Measurements from ENCODE around the gene UNC5A. TPM values are rescaled to one million over a fixed set of nuclear protein-coding genes. Genes with fewer than 3 reads are reported as not detected.

UNC5A gene
- total and polyA plus RNA-seq, 4 donors = not detected

- ATAC-seq (ENCODE audit: low FRiP score) = no peak
- no peak overlapping the region for H3K27ac ChIP-seq (ENCODE audit: low read depth in 1 of 2, low read length in 2 of 2)
- no peak overlapping the region for H3K4me3 ChIP-seq (ENCODE audit: low read length in 2 of 2)
- H3K4me1 ChIP-seq (ENCODE audit: control insufficient read depth in 1 of 2, insufficient read depth in 2 of 2, low read length in 2 of 2) = no peaks in the 10 kb centered on the region
- 41 to 45% methylated on average over 20 of the region's 20 CpGs for WGBS, 2 donors
- intact Hi-C loops (cut with DNase I) = no loop called here
- H3K36me3 ChIP-seq (ENCODE audit: control insufficient read depth in 1 of 2, insufficient read depth in 2 of 2, low read length in 1 of 2) = no peaks in the 10 kb centered on the region
- no peaks in the 10 kb centered on the region for H3K27me3 ChIP-seq (ENCODE audit: control insufficient read depth in 1 of 2, insufficient read depth in 2 of 2, low read length in 1 of 2)
- no peak for DNase-seq
- no peaks in the 10 kb centered on the region for H3K9me3 ChIP-seq (ENCODE audit: control insufficient read depth, low read length)
These were observed 21.2 kb upstream of the UNC5A start for GRCh38 chr5:176788941-176789872.

- DNase-seq (no peak), ATAC-seq (ENCODE audit: low FRiP score) (no peak)
- Histone ChIP-seq H3K27ac (ENCODE audit: low read depth in 1 of 2, low read length in 2 of 2) (no peak overlapping the region), H3K4me1 (ENCODE audit: control insufficient read depth in 1 of 2, insufficient read depth in 2 of 2, low read length in 2 of 2) (no peaks in the 10 kb centered on the region), H3K36me3 (ENCODE audit: control insufficient read depth in 1 of 2, insufficient read depth in 2 of 2, low read length in 1 of 2) (no peaks in the 10 kb centered on the region), H3K9me3 (ENCODE audit: control insufficient read depth, low read length) (no peaks in the 10 kb centered on the region), H3K27me3 (ENCODE audit: control insufficient read depth in 1 of 2, insufficient read depth in 2 of 2, low read length in 1 of 2) (no peaks in the 10 kb centered on the region), H3K4me3 (ENCODE audit: low read length in 2 of 2) (no peak overlapping the region)
- 49 to 54% methylated on average over 15 of the region's 15 CpGs for WGBS, 2 donors
- intact Hi-C loops (cut with DNase I) = no loop called here
These were observed 20.3 kb upstream of the UNC5A start for GRCh38 chr5:176789873-176790615.

GRCh38 chr5:176790941-176791340 is 19.4 kb upstream of the UNC5A start:
- ATAC-seq (ENCODE audit: low FRiP score) = no peak
- no peak overlapping the region for H3K27ac ChIP-seq (ENCODE audit: low read depth in 1 of 2, low read length in 2 of 2)
- H3K4me1 ChIP-seq (ENCODE audit: control insufficient read depth in 1 of 2, insufficient read depth in 2 of 2, low read length in 2 of 2) = no peaks in the 10 kb centered on the region
- intact Hi-C loops (cut with DNase I) = no loop called here
- DNase-seq = no peak
- H3K4me3 ChIP-seq (ENCODE audit: low read length in 2 of 2) = no peak overlapping the region
- no peaks in the 10 kb centered on the region for H3K36me3 ChIP-seq (ENCODE audit: control insufficient read depth in 1 of 2, insufficient read depth in 2 of 2, low read length in 1 of 2)
- H3K9me3 ChIP-seq (ENCODE audit: control insufficient read depth, low read length) = no peaks in the 10 kb centered on the region
- H3K27me3 ChIP-seq (ENCODE audit: control insufficient read depth in 1 of 2, insufficient read depth in 2 of 2, low read length in 1 of 2) = no peaks in the 10 kb centered on the region
- WGBS, 2 donors = 58 to 60% methylated on average over 5 of the region's 5 CpGs

- no peaks in the 10 kb centered on the region for H3K9me3 ChIP-seq (ENCODE audit: control insufficient read depth, low read length)
- intact Hi-C loops (cut with DNase I) = no loop called here
- H3K4me3 ChIP-seq (ENCODE audit: low read length in 2 of 2) = no peak overlapping the region
- H3K4me1 ChIP-seq (ENCODE audit: control insufficient read depth in 1 of 2, insufficient read depth in 2 of 2, low read length in 2 of 2) = no peaks in the 10 kb centered on the region
- H3K36me3 ChIP-seq (ENCODE audit: control insufficient read depth in 1 of 2, insufficient read depth in 2 of 2, low read length in 1 of 2) = no peaks in the 10 kb centered on the region
- ATAC-seq (ENCODE audit: low FRiP score) (no peak), DNase-seq (no peak)
- 60 to 63% methylated on average over 18 of the region's 18 CpGs for WGBS, 2 donors
- no peaks in the 10 kb centered on the region for H3K27me3 ChIP-seq (ENCODE audit: control insufficient read depth in 1 of 2, insufficient read depth in 2 of 2, low read length in 1 of 2)
- H3K27ac ChIP-seq (ENCODE audit: low read depth in 1 of 2, low read length in 2 of 2) = no peak overlapping the region
These were observed 17.6 kb upstream of the UNC5A start for GRCh38 chr5:176792655-176793342.

GRCh38 chr5:176793343-176793699 is 17.0 kb upstream of the UNC5A start:
- 25 to 27% methylated on average over 9 of the region's 9 CpGs for WGBS, 2 donors
- Histone ChIP-seq H3K9me3 (ENCODE audit: control insufficient read depth, low read length) (no peaks in the 10 kb centered on the region), H3K4me3 (ENCODE audit: low read length in 2 of 2) (no peak overlapping the region), H3K27me3 (ENCODE audit: control insufficient read depth in 1 of 2, insufficient read depth in 2 of 2, low read length in 1 of 2) (no peaks in the 10 kb centered on the region), H3K36me3 (ENCODE audit: control insufficient read depth in 1 of 2, insufficient read depth in 2 of 2, low read length in 1 of 2) (no peaks in the 10 kb centered on the region), H3K27ac (ENCODE audit: low read depth in 1 of 2, low read length in 2 of 2) (no peak overlapping the region), H3K4me1 (ENCODE audit: control insufficient read depth in 1 of 2, insufficient read depth in 2 of 2, low read length in 2 of 2) (no peaks in the 10 kb centered on the region)
- DNase-seq (no peak), ATAC-seq (ENCODE audit: low FRiP score) (no peak)
- intact Hi-C loops (cut with DNase I) = no loop called here

- no peak overlapping the region for H3K4me3 ChIP-seq (ENCODE audit: low read length in 2 of 2)
- H3K27ac ChIP-seq (ENCODE audit: low read depth in 1 of 2, low read length in 2 of 2) = no peak overlapping the region
- no peaks in the 10 kb centered on the region for H3K27me3 ChIP-seq (ENCODE audit: control insufficient read depth in 1 of 2, insufficient read depth in 2 of 2, low read length in 1 of 2)
- H3K9me3 ChIP-seq (ENCODE audit: control insufficient read depth, low read length) = no peaks in the 10 kb centered on the region
- H3K4me1 ChIP-seq (ENCODE audit: control insufficient read depth in 1 of 2, insufficient read depth in 2 of 2, low read length in 2 of 2) = no peaks in the 10 kb centered on the region
- WGBS, 2 donors = 49 to 51% methylated on average over 8 of the region's 8 CpGs
- ATAC-seq (ENCODE audit: low FRiP score) (no peak), DNase-seq (no peak)
- intact Hi-C loops (cut with DNase I) = no loop called here
- H3K36me3 ChIP-seq (ENCODE audit: control insufficient read depth in 1 of 2, insufficient read depth in 2 of 2, low read length in 1 of 2) = no peaks in the 10 kb centered on the region
These were observed 16.6 kb upstream of the UNC5A start for GRCh38 chr5:176793736-176794135.

GRCh38 chr5:176794509-176794908 is 15.8 kb upstream of the UNC5A start:
- H3K27ac ChIP-seq (ENCODE audit: low read depth in 1 of 2, low read length in 2 of 2) = no peak overlapping the region
- H3K9me3 ChIP-seq (ENCODE audit: control insufficient read depth, low read length) = no peaks in the 10 kb centered on the region
- no peak for DNase-seq
- no peaks in the 10 kb centered on the region for H3K36me3 ChIP-seq (ENCODE audit: control insufficient read depth in 1 of 2, insufficient read depth in 2 of 2, low read length in 1 of 2)
- no peaks in the 10 kb centered on the region for H3K27me3 ChIP-seq (ENCODE audit: control insufficient read depth in 1 of 2, insufficient read depth in 2 of 2, low read length in 1 of 2)
- H3K4me3 ChIP-seq (ENCODE audit: low read length in 2 of 2) = no peak overlapping the region
- no peak for ATAC-seq (ENCODE audit: low FRiP score)
- intact Hi-C loops (cut with DNase I) = no loop called here
- H3K4me1 ChIP-seq (ENCODE audit: control insufficient read depth in 1 of 2, insufficient read depth in 2 of 2, low read length in 2 of 2) = no peaks in the 10 kb centered on the region
- whole genome bisulfite sequencing, 2 donors = 85 to 89% methylated on average over 6 of the region's 6 CpGs

GRCh38 chr5:176796411-176796810 is 13.9 kb upstream of the UNC5A start:
- H3K36me3 ChIP-seq (ENCODE audit: control insufficient read depth in 1 of 2, insufficient read depth in 2 of 2, low read length in 1 of 2) = no peaks in the 10 kb centered on the region
- H3K4me3 ChIP-seq (ENCODE audit: low read length in 2 of 2) = no peak overlapping the region
- H3K4me1 ChIP-seq (ENCODE audit: control insufficient read depth in 1 of 2, insufficient read depth in 2 of 2, low read length in 2 of 2) = no peaks in the 10 kb centered on the region
- H3K9me3 ChIP-seq (ENCODE audit: control insufficient read depth, low read length) = no peaks in the 10 kb centered on the region
- no peaks in the 10 kb centered on the region for H3K27me3 ChIP-seq (ENCODE audit: control insufficient read depth in 1 of 2, insufficient read depth in 2 of 2, low read length in 1 of 2)
- H3K27ac ChIP-seq (ENCODE audit: low read depth in 1 of 2, low read length in 2 of 2) = no peak overlapping the region
- ATAC-seq (ENCODE audit: low FRiP score) (no peak), DNase-seq (no peak)
- intact Hi-C loops (cut with DNase I) = no loop called here
- 40 to 47% methylated on average over 9 of the region's 9 CpGs for WGBS, 2 donors

Data from aorta (tissue), 5 donors.